SJCRH30 (cell line): ENCODE data around the gene BLOC1S6. TPM values are rescaled to one million over a fixed set of nuclear protein-coding genes. Genes with fewer than 3 reads are reported as not detected.

ENCODE experiments used
- DNase-seq, 2 experiments: peaks; one replicate each; pipeline ENCODE4 v3.0.0-alpha.2; 2015 to 2020
- H3K27ac ChIP-seq: fragments of 250-450 bp; sonication (Bioruptor Pico); 2 replicates; pipeline ENCODE4 v1.5.1; 2020; ENCODE audit warnings: mild to moderate bottlenecking, moderate library complexity
- H3K27me3 ChIP-seq: fragments of 250-450 bp; sonication (Bioruptor Pico); 2 replicates; pipeline ENCODE4 v1.5.1; 2020; ENCODE audit warnings: mild to moderate bottlenecking, moderate library complexity
- H3K36me3 ChIP-seq: fragments of 250-450 bp; sonication (Bioruptor Pico); 2 replicates; pipeline ENCODE4 v1.5.1; 2020; ENCODE audit warnings: mild to moderate bottlenecking, moderate library complexity
- H3K4me1 ChIP-seq: fragments of 250-450 bp; sonication (Bioruptor Pico); 2 replicates; pipeline ENCODE4 v1.5.1; 2020; ENCODE audit warnings: mild to moderate bottlenecking, moderate library complexity
- H3K4me3 ChIP-seq: fragments of 250-450 bp; sonication (Bioruptor Pico); 2 replicates; pipeline ENCODE4 v1.5.1; 2020; ENCODE audit warnings: mild to moderate bottlenecking, moderate library complexity
- H3K9me3 ChIP-seq: fragments of 250-450 bp; sonication (Bioruptor Pico); replicated peaks from 2 replicates; pipeline ENCODE4 v1.5.1; 2020; ENCODE audit warnings: mild to moderate bottlenecking, moderate library complexity
- total RNA-seq: library from RNA; depleted of rRNA; stranded (reverse); fragments of >200 nt; shearing (Covaris generic); gene quantifications from 2 replicates; pipeline ENCODE4 v1.2.3, GENCODE V29; 2014

BLOC1S6 gene
- total RNA-seq, 1 experiment from 2014 or later = 70.2 TPM

GRCh38 chr15:45611305-45611704 lies 24.1 kb downstream of the BLOC1S6 start:
- peaks cover 19% of the 10 kb centered on the region for H3K36me3 ChIP-seq
- H3K4me1 ChIP-seq = no peaks in the 10 kb centered on the region
- H3K9me3 ChIP-seq = no peaks in the 10 kb centered on the region
- H3K4me3 ChIP-seq = no peak overlapping the region
- H3K27me3 ChIP-seq = no peaks in the 10 kb centered on the region
- peak in 1 of 2 experiments; percentile 30 for DNase-seq
- no peak overlapping the region for H3K27ac ChIP-seq

GRCh38 chr15:45612790-45613415 lies 25.7 kb downstream of the BLOC1S6 start:
- no peak overlapping the region for H3K4me3 ChIP-seq
- H3K27me3 ChIP-seq = 0 out of 2 replicates have a peak, but pooled peaks cover 2% of the 10 kb centered on the region
- no peaks in the 10 kb centered on the region for H3K9me3 ChIP-seq
- H3K4me1 ChIP-seq = no peaks in the 10 kb centered on the region
- DNase-seq = no peak
- no peak overlapping the region for H3K27ac ChIP-seq
- peaks cover 10% of the 10 kb centered on the region; the same call in 1 of the 2 replicates for H3K36me3 ChIP-seq

GRCh38 chr15:45616901-45617323 lies 29.7 kb downstream of the BLOC1S6 start:
- DNase-seq = no peak
- Histone ChIP-seq H3K4me3 (no peak overlapping the region), H3K27me3 (peaks cover 11% of the 10 kb centered on the region; the same call in 1 of the 2 replicates), H3K36me3 (no peaks in the 10 kb centered on the region), H3K27ac (no peak overlapping the region), H3K4me1 (no peaks in the 10 kb centered on the region), H3K9me3 (0 out of 2 replicates have a peak, but pooled peaks cover 2% of the 10 kb centered on the region)

GRCh38 chr15:45618813-45619212 lies 31.6 kb downstream of the BLOC1S6 start:
- Histone ChIP-seq H3K36me3 (no peaks in the 10 kb centered on the region), H3K4me1 (no peaks in the 10 kb centered on the region), H3K9me3 (peaks cover 8% of the 10 kb centered on the region; the same call in 1 of the 2 replicates), H3K27me3 (peaks cover 11% of the 10 kb centered on the region; the same call in 1 of the 2 replicates), H3K27ac (no peak overlapping the region), H3K4me3 (no peak overlapping the region)
- peak in 1 of 2 experiments; percentile 9 for DNase-seq

- Histone ChIP-seq H3K27ac (no peak overlapping the region), H3K4me3 (no peak overlapping the region), H3K9me3 (peaks cover 17% of the 10 kb centered on the region; the same call in 1 of the 2 replicates), H3K36me3 (no peaks in the 10 kb centered on the region), H3K27me3 (no peaks in the 10 kb centered on the region), H3K4me1 (no peaks in the 10 kb centered on the region)
- DNase-seq = no peak
Observed at GRCh38 chr15:45628136-45628535, 41.0 kb downstream of the BLOC1S6 start.

- H3K4me3 ChIP-seq = no peak overlapping the region
Observed at GRCh38 chr15:45630917-45631691, 43.9 kb downstream of the BLOC1S6 start.

GRCh38 chr15:45631776-45632175 lies 44.6 kb downstream of the BLOC1S6 start:
- Histone ChIP-seq H3K27ac (no peak overlapping the region), H3K4me1 (no peaks in the 10 kb centered on the region), H3K9me3 (no peaks in the 10 kb centered on the region; the same call in 1 of the 2 replicates), H3K27me3 (no peaks in the 10 kb centered on the region), H3K36me3 (no peaks in the 10 kb centered on the region), H3K4me3 (no peak overlapping the region)
- DNase-seq = no peak

More at GRCh38 chr15:45630917-45631691, 43.9 kb downstream of the BLOC1S6 start:
- H3K36me3 ChIP-seq = no peaks in the 10 kb centered on the region
- H3K27ac ChIP-seq = no peak overlapping the region
- DNase-seq = no peak
- no peaks in the 10 kb centered on the region for H3K27me3 ChIP-seq
- no peaks in the 10 kb centered on the region for H3K4me1 ChIP-seq
- peaks cover 5% of the 10 kb centered on the region; the same call in 1 of the 2 replicates for H3K9me3 ChIP-seq

GRCh38 chr15:45634432-45635190 lies 47.4 kb downstream of the BLOC1S6 start, which contains the start of gene SQOR:
Gene SQOR (plus strand): TSS chr15:45635029. CDS start chr15:45658924, 23,895 bp downstream.
- Histone ChIP-seq H3K9me3 (no peaks in the 10 kb centered on the region), H3K4me1 (peaks cover 5% of the 10 kb centered on the region; the same call in 1 of the 2 replicates), H3K27me3 (no peaks in the 10 kb centered on the region), H3K27ac (no peak within 1 kb of the TSS), H3K36me3 (no peaks in the 10 kb centered on the region), H3K4me3 (peak within 1 kb of the TSS; percentile 59)
- peak; percentile 54 to 62 for DNase-seq

- Histone ChIP-seq H3K36me3 (no peaks in the 10 kb centered on the region), H3K4me3 (peak overlapping the region; percentile 59), H3K27ac (no peak overlapping the region), H3K9me3 (no peaks in the 10 kb centered on the region), H3K4me1 (peaks cover 5% of the 10 kb centered on the region; the same call in 1 of the 2 replicates), H3K27me3 (no peaks in the 10 kb centered on the region)
- peak; percentile 66 to 70 for DNase-seq
Observed at GRCh38 chr15:45635191-45635638, 48.0 kb downstream of the BLOC1S6 start.

GRCh38 chr15:45635763-45636292 lies 48.6 kb downstream of the BLOC1S6 start:
- Histone ChIP-seq H3K9me3 (no peaks in the 10 kb centered on the region), H3K4me3 (peak overlapping the region; percentile 59), H3K27ac (no peak overlapping the region), H3K36me3 (no peaks in the 10 kb centered on the region), H3K4me1 (peaks cover 5% of the 10 kb centered on the region; the same call in 1 of the 2 replicates), H3K27me3 (no peaks in the 10 kb centered on the region)
- DNase-seq = no peak

- DNase-seq = no peak
- peaks cover 5% of the 10 kb centered on the region; the same call in 1 of the 2 replicates for H3K4me1 ChIP-seq
- no peak overlapping the region for H3K27ac ChIP-seq
- H3K9me3 ChIP-seq = no peaks in the 10 kb centered on the region
- peaks cover 3% of the 10 kb centered on the region; the same call in 1 of the 2 replicates for H3K27me3 ChIP-seq
- no peaks in the 10 kb centered on the region for H3K36me3 ChIP-seq
- H3K4me3 ChIP-seq = peak overlapping the region; percentile 20; the same call in 1 of the 2 replicates
Observed at GRCh38 chr15:45637141-45637540, 50.0 kb downstream of the BLOC1S6 start.

GRCh38 chr15:45637552-45638033 lies 50.4 kb downstream of the BLOC1S6 start:
- peaks cover 4% of the 10 kb centered on the region; the same call in 1 of the 2 replicates for H3K27me3 ChIP-seq
- no peaks in the 10 kb centered on the region for H3K36me3 ChIP-seq
- no peaks in the 10 kb centered on the region for H3K9me3 ChIP-seq
- H3K27ac ChIP-seq = no peak overlapping the region
- peaks cover 5% of the 10 kb centered on the region; the same call in 1 of the 2 replicates for H3K4me1 ChIP-seq
- peak; percentile 26 to 58 for DNase-seq
- peak overlapping the region; percentile 20 for H3K4me3 ChIP-seq

GRCh38 chr15:45640616-45641015 lies 53.4 kb downstream of the BLOC1S6 start:
- DNase-seq = no peak
- Histone ChIP-seq H3K4me1 (peaks cover 5% of the 10 kb centered on the region; the same call in 1 of the 2 replicates), H3K27me3 (peaks cover 4% of the 10 kb centered on the region; the same call in 1 of the 2 replicates), H3K27ac (no peak overlapping the region), H3K9me3 (no peaks in the 10 kb centered on the region), H3K4me3 (no peak overlapping the region), H3K36me3 (no peaks in the 10 kb centered on the region)

- H3K27ac ChIP-seq = no peak overlapping the region
- peaks cover 5% of the 10 kb centered on the region; the same call in 1 of the 2 replicates for H3K4me1 ChIP-seq
- no peak overlapping the region for H3K4me3 ChIP-seq
- DNase-seq = no peak
- no peaks in the 10 kb centered on the region for H3K36me3 ChIP-seq
- no peaks in the 10 kb centered on the region for H3K9me3 ChIP-seq
- peaks cover 4% of the 10 kb centered on the region; the same call in 1 of the 2 replicates for H3K27me3 ChIP-seq
Observed at GRCh38 chr15:45641374-45641781, 54.2 kb downstream of the BLOC1S6 start.
